Cardiac fibroblast (primary cell): Measurements from ENCODE around the gene IGSF9B.

Source experiments
- DNase-seq, 2 donors: peaks; one replicate each; pipeline versions ENCODE4 v3.0.0 to v3.0.0-alpha.2; 2010; ENCODE audit warnings: low read depth in 2 of 2
- H3K4me3 ChIP-seq, 2 donors: replicated peaks in 1 of 2; 1 replicate in 1 of 2; 2 replicates in 1 of 2; pipeline ENCODE4 v1.5.1; 2011; ENCODE audit warnings: low read depth in 2 of 2, low read length in 2 of 2, mild to moderate bottlenecking in 2 of 2, moderate library complexity in 1 of 2
- CTCF ChIP-seq: IDR thresholded peaks from one replicate; pipeline ENCODE4 v1.5.1; 2011; ENCODE audit warnings: low read depth, mild to moderate bottlenecking, low read length, inconsistent platforms

The IGSF9B gene

DNA sequence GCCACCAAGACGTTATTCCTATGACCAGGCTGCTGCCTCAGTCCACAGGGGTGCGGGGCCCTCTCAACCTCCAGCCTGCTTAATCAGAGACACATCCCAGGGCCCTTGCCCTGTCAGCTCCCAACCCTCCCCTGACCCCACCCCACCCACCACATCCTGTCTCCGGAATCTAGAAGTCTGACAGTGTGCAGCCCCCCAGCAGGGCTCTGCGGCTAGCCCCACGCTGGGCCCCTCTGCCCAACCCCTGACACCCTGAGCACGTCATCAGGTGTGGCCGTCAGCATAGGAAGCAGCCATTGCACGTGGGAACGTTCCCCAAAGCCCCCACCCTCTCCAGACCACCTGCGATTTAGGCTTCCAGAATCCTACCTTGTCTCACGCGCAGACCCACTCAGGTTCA is 34.3 kb upstream of the IGSF9B start:
- no peak for DNase-seq
- H3K4me3 ChIP-seq = no peak overlapping the region
- TF ChIP-seq CTCF = no peak

GRCh38 chr11:133990501-133990900 is 33.7 kb upstream of the IGSF9B start:
- TF ChIP-seq CTCF = no peak
- no peak for DNase-seq
- no peak overlapping the region for H3K4me3 ChIP-seq

- TF ChIP-seq CTCF = no peak
- no peak overlapping the region for H3K4me3 ChIP-seq
These were observed 32.1 kb upstream of the IGSF9B start for GRCh38 chr11:133988686-133989410.

GRCh38 chr11:133987171-133987570 is 30.4 kb upstream of the IGSF9B start:
- no peak overlapping the region for H3K4me3 ChIP-seq
- TF ChIP-seq CTCF = no peak

More at GRCh38 chr11:133988686-133989410, 32.1 kb upstream of the IGSF9B start:
- DNase-seq = no peak

DNA sequence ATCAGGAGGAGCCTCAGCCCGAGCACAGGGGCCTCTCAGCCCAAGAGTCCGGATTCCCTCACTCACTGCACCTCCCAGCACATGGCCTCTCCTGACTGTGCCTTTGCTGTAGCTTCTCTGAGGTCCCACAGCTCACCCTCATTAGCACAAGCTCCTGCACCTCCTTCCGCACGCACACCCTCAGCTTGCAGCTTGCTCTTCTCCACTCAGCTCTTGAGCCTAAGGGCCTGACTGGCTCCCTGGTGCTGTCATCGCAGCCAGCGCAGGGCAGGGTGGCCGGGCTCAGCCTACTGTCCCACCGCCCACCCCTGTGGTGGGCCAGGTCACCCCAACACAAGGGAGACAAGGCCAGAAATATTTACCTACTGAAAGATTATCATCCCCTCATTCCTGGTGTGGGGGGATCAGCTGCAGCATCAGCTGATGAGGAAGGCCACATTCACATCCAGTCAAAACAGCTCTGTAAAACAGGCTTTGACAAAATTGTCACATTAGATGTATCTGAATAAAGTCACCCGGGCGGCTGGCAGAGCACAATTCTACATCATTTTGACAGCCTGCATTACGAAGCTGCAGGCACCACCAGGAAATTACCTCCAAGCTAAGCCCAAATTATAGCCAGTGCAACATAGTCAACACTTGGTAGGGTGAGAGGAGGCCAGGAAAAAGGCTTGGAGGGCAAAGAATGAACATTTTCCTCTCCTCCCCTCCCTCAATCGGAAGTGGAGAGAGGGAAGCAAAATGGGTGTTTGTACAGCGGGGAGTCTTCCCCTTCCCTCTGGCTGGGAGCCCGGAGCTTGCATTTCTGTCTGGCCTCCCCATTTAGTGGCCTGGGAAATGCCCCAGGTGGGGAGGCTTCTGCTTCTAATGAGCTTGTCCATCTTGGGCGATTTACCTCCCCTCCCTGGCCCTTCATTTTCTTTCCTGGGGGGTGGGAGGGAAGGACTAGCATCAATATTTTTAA is 29.5 kb upstream of the IGSF9B start:
- TF ChIP-seq CTCF = no peak
- H3K4me3 ChIP-seq = no peak overlapping the region
- no peak for DNase-seq

More at GRCh38 chr11:133987171-133987570, 30.4 kb upstream of the IGSF9B start:
- no peak for DNase-seq

DNA sequence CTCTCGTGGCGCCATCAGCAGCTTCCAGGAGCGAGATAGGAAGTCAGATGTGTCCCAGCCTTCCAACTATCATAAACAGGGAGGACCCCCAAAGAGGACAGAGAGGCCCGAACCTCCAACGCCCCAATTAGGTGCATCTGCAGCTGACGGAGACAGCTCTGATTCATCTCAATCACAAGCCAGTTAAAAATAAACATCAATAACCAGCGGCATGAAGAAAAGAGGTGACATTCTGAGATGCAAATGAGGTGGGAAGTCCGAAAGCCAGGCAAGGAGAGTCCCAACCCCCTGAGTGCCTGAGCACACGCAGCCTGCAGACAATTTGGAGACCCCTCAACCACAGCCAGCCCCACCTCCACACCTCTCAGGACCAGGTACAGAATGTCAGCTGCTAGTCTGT is 28.1 kb upstream of the IGSF9B start:
- TF ChIP-seq CTCF = no peak
- no peak overlapping the region for H3K4me3 ChIP-seq
- no peak for DNase-seq
